Measurements from ENCODE around the gene TTC39A.

TTC39A gene

GRCh38 chr1:51274676-51275075, 55.7 kb downstream of the TTC39A start:
- no peak for DNase-seq (ENCODE audit: low read depth)
- H3K4me3 ChIP-seq (ENCODE audit: low read length) = no peak overlapping the region
- TF ChIP-seq CTCF (conservative IDR thresholded peaks at IDR 0.05; ENCODE audit: low read depth, low read length) = no peak

- DNase-seq (ENCODE audit: low read depth) = no peak
- no peak for TF ChIP-seq CTCF (conservative IDR thresholded peaks at IDR 0.05; ENCODE audit: low read depth, low read length)
- no peak overlapping the region for H3K4me3 ChIP-seq (ENCODE audit: low read length)
These were observed 57.4 kb downstream of the TTC39A start for GRCh38 chr1:51272916-51273315.

- no peak for DNase-seq (ENCODE audit: low read depth)
- TF ChIP-seq CTCF (conservative IDR thresholded peaks at IDR 0.05; ENCODE audit: low read depth, low read length) = no peak
- no peak overlapping the region for H3K4me3 ChIP-seq (ENCODE audit: low read length)
These were observed 59.6 kb downstream of the TTC39A start for GRCh38 chr1:51270751-51271150.

- no peak overlapping the region for H3K4me3 ChIP-seq (ENCODE audit: low read length)
- DNase-seq (ENCODE audit: low read depth) = no peak
- no peak for TF ChIP-seq CTCF (conservative IDR thresholded peaks at IDR 0.05; ENCODE audit: low read depth, low read length)
These were observed 61.7 kb downstream of the TTC39A start for GRCh38 chr1:51268634-51269033.

GRCh38 chr1:51266791-51267190, 63.6 kb downstream of the TTC39A start:
- no peak overlapping the region for H3K4me3 ChIP-seq (ENCODE audit: low read length)
- no peak for TF ChIP-seq CTCF (conservative IDR thresholded peaks at IDR 0.05; ENCODE audit: low read depth, low read length)
- DNase-seq (ENCODE audit: low read depth) = no peak

- DNase-seq (ENCODE audit: low read depth) = no peak
- no peak overlapping the region for H3K4me3 ChIP-seq (ENCODE audit: low read length)
- no peak for TF ChIP-seq CTCF (conservative IDR thresholded peaks at IDR 0.05; ENCODE audit: low read depth, low read length)
These were observed 64.2 kb downstream of the TTC39A start for GRCh38 chr1:51266181-51266580.

GRCh38 chr1:51265618-51266017, 64.7 kb downstream of the TTC39A start:
- no peak for TF ChIP-seq CTCF (conservative IDR thresholded peaks at IDR 0.05; ENCODE audit: low read depth, low read length)
- no peak overlapping the region for H3K4me3 ChIP-seq (ENCODE audit: low read length)
- DNase-seq (ENCODE audit: low read depth) = no peak

Data from retinal pigment epithelial cell (primary cell).